Lower leg skin (tissue), 3 donors: Measurements from ENCODE around the gene EMP2.

ENCODE experiments used
- CTCF ChIP-seq, 3 donors: fragments of 450-650 bp; IDR thresholded peaks; one replicate each; pipeline ENCODE4 v1.5.1; 2016; ENCODE audit warnings: antibody characterized with exemption in 3 of 3, mild to moderate bottlenecking in 3 of 3, moderate library complexity in 2 of 3
- POLR2A ChIP-seq, 2 donors: fragments of 450-650 bp; IDR thresholded peaks; one replicate each; pipeline ENCODE4 v1.6.1; 2016 to 2017; ENCODE audit warnings: antibody characterized with exemption in 2 of 2, mild to moderate bottlenecking in 1 of 2, moderate library complexity in 1 of 2

- TF ChIP-seq CTCF (IDR thresholded peaks at IDR 0.05) (no peak), POLR2A (IDR thresholded peaks at IDR 0.05) (no peak)
Observed at GRCh38 chr16:10613785-10614485, 33.5 kb upstream of the EMP2 start.
